CD8-positive, alpha-beta memory T cell (primary cell): Measurements from ENCODE around the gene PBOV1. TPM values are rescaled to one million over a fixed set of nuclear protein-coding genes. Genes with fewer than 3 reads are reported as not detected.

Experiments
- CTCF ChIA-PET: fragments of 350-600 bp; sonication (Branson Sonifier 250); formaldehyde crosslinking; loops from one replicate; lab custom pipeline; 2021; ENCODE audit warnings: antibody characterized with exemption; lab: Charles Lee
- POLR2A ChIA-PET: fragments of 350-600 bp; sonication (Branson Sonifier 250); formaldehyde crosslinking; loops from one replicate; lab custom pipeline; 2021; ENCODE audit warnings: antibody characterized with exemption; lab: Charles Lee
- DNase-seq, 5 donors: peaks; one replicate each; pipeline versions ENCODE4 v3.0.0 to v3.0.0-alpha.2; 2020 to 2022; ENCODE audit warnings: mixed read lengths in 1 of 5
- H3K27ac ChIP-seq: one replicate; pipeline ENCODE4 v1.7.0; 2013; ENCODE audit warnings: low read depth, mild to moderate bottlenecking, low read length, moderate library complexity
- H3K27me3 ChIP-seq: 2 replicates; pipeline ENCODE4 v1.7.0; 2013; ENCODE audit warnings: low read length, mild to moderate bottlenecking; ENCODE audit not compliant: insufficient read depth, poor library complexity, severe bottlenecking
- H3K36me3 ChIP-seq: 2 replicates; pipeline ENCODE4 v1.7.0; 2013; ENCODE audit warnings: mild to moderate bottlenecking, low read length, moderate library complexity; ENCODE audit not compliant: insufficient read depth
- H3K4me1 ChIP-seq: 2 replicates; pipeline ENCODE4 v1.7.0; 2013; ENCODE audit warnings: mild to moderate bottlenecking, low read length, moderate library complexity; ENCODE audit not compliant: insufficient read depth
- H3K4me3 ChIP-seq: 2 replicates; pipeline ENCODE4 v1.7.0; 2013; ENCODE audit warnings: mild to moderate bottlenecking, low read length
- H3K9me3 ChIP-seq: 2 replicates; pipeline ENCODE4 v1.7.0; 2013; ENCODE audit warnings: mild to moderate bottlenecking, low read length
- H3K27ac Mint-ChIP-seq, 8 donors: one replicate each; pipeline ENCODE4 v1.8.0; 2020 to 2021; ENCODE audit warnings: mixed read lengths in 8 of 8, mild to moderate bottlenecking in 6 of 8, inconsistent platforms in 3 of 8, moderate library complexity in 3 of 8
- H3K27me3 Mint-ChIP-seq, 2 donors: one replicate each; pipeline ENCODE4 v1.8.0; 2020 to 2021; ENCODE audit warnings: mixed read lengths in 2 of 2, mild to moderate bottlenecking in 1 of 2, moderate library complexity in 1 of 2
- H3K36me3 Mint-ChIP-seq, 3 donors: one replicate each; pipeline ENCODE4 v1.8.0; 2020 to 2021; ENCODE audit warnings: mixed read lengths in 3 of 3, inconsistent platforms in 1 of 3, mild to moderate bottlenecking in 1 of 3
- H3K4me1 Mint-ChIP-seq, 3 donors: one replicate each; pipeline ENCODE4 v1.8.0; 2020 to 2021; ENCODE audit warnings: mixed read lengths in 3 of 3, inconsistent platforms in 1 of 3, mild to moderate bottlenecking in 1 of 3
- H3K4me3 Mint-ChIP-seq, 7 donors: one replicate each; pipeline ENCODE4 v1.8.0; 2020 to 2021; ENCODE audit warnings: mixed read lengths in 7 of 7, mild to moderate bottlenecking in 6 of 7, moderate library complexity in 4 of 7, inconsistent platforms in 2 of 7
- H3K9me3 Mint-ChIP-seq, 5 donors: one replicate each; pipeline ENCODE4 v1.8.0; 2020 to 2022; ENCODE audit warnings: mixed read lengths in 5 of 5, mild to moderate bottlenecking in 3 of 5, moderate library complexity in 2 of 5, inconsistent platforms in 1 of 5
- polyA plus RNA-seq: library from polyadenylated mRNA; unstranded; fragments of 300-500 nt; fragmentation: Illumina TruSeq; gene quantifications from one replicate; pipeline ENCODE4 v1.2.3, GENCODE V29; 2021
- total RNA-seq, 2 experiments: library from RNA; stranded (reverse); gene quantifications; one replicate each; pipeline ENCODE4 v1.2.3, GENCODE V29; 2021

Gene PBOV1
- total and polyA plus RNA-seq, 3 experiments from 2014 or later: not detected

DNA sequence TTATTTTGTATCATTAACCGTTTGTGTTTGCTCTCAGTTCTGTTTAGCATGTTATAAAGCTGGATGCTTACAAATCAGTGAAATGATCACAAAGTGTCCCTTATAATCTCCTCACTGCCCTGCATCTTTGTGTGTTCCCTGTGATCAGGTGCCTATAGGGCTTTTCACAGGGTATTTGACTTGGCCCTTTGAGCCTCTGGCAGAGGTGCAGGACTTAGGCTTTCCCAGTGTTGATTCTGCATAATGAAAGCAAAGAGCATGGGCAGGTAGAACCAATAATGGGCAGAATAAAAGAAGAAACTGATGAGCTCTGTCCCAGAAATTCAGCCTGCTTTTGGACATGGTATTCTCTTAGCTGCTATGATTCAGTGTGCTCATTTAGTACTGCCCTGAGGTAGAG is 16.9 kb upstream of the PBOV1 start:
- Histone ChIP-seq H3K27me3 (no peaks in the 10 kb centered on the region), H3K4me3 (no peak overlapping the region), H3K36me3 (no peaks in the 10 kb centered on the region), H3K9me3 (no peaks in the 10 kb centered on the region), H3K27ac (no peak overlapping the region), H3K4me1 (no peaks in the 10 kb centered on the region)
- H3K27me3 Mint-ChIP-seq: peaks cover 0 to 13% of the 10 kb centered on the region in 2 donors
- no peak overlapping the region for H3K4me3 Mint-ChIP-seq
- no peaks in the 10 kb centered on the region for H3K9me3 Mint-ChIP-seq
- ChIA-PET POLR2A (no interaction called here), CTCF (no interaction called here)
- no peaks in the 10 kb centered on the region for H3K36me3 Mint-ChIP-seq
- DNase-seq: no peak
- H3K4me1 Mint-ChIP-seq: no peaks in the 10 kb centered on the region
- H3K27ac Mint-ChIP-seq: no peak overlapping the region

DNA sequence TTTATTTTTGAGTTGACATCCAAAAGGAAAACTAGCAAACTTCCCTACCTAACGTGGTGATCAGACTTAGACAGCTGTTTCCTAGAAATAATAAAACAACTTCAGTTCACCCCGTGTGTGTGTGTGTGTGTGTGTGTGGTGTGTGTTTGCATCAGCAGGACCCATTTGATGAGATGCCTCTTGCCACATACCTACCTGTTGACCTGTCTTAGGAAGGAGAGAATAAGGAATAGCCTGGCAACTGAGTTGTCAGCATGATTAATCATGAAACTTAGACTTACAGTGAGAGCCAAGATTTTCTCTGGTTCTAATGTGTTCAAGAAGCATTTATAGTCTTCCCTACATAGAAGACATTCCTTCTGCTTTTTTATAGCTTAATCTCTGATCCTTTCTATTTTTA is 16.1 kb upstream of the PBOV1 start:
- Histone ChIP-seq H3K27ac (no peak overlapping the region), H3K36me3 (no peaks in the 10 kb centered on the region), H3K4me3 (no peak overlapping the region), H3K27me3 (no peaks in the 10 kb centered on the region), H3K4me1 (no peaks in the 10 kb centered on the region), H3K9me3 (no peaks in the 10 kb centered on the region)
- ChIA-PET CTCF (no interaction called here), POLR2A (no interaction called here)
- Mint-ChIP-seq H3K27ac (no peak overlapping the region), H3K36me3 (no peaks in the 10 kb centered on the region), H3K4me1 (no peaks in the 10 kb centered on the region), H3K4me3 (no peak overlapping the region), H3K9me3 (no peaks in the 10 kb centered on the region), H3K27me3 (peaks cover 0 to 18% of the 10 kb centered on the region in 2 donors)
- DNase-seq: no peak

GRCh38 chr6:138231381-138231886 is 13.1 kb upstream of the PBOV1 start:
- ChIA-PET POLR2A (no interaction called here), CTCF (interaction anchor here (1.3 kb wide), 1 partner anchor 9 kb away, joined by 4 read pairs; no protein-coding TSS in a partner anchor)
- Histone ChIP-seq H3K27me3 (no peaks in the 10 kb centered on the region), H3K4me1 (no peaks in the 10 kb centered on the region), H3K4me3 (no peak overlapping the region), H3K9me3 (no peaks in the 10 kb centered on the region), H3K27ac (no peak overlapping the region), H3K36me3 (no peaks in the 10 kb centered on the region)
- Mint-ChIP-seq H3K27me3 (peaks cover 2 to 31% of the 10 kb centered on the region in 2 donors), H3K27ac (no peak overlapping the region), H3K36me3 (no peaks in the 10 kb centered on the region), H3K4me3 (no peak overlapping the region), H3K9me3 (no peaks in the 10 kb centered on the region), H3K4me1 (no peaks in the 10 kb centered on the region)
- no peak for DNase-seq

GRCh38 chr6:138230759-138231380 is 12.6 kb upstream of the PBOV1 start:
- H3K27me3 ChIP-seq: no peaks in the 10 kb centered on the region
- H3K36me3 ChIP-seq: no peaks in the 10 kb centered on the region
- H3K4me1 Mint-ChIP-seq: no peaks in the 10 kb centered on the region
- H3K27ac ChIP-seq: no peak overlapping the region
- POLR2A ChIA-PET: no interaction called here
- no peak overlapping the region for H3K27ac Mint-ChIP-seq
- no peaks in the 10 kb centered on the region for H3K4me1 ChIP-seq
- H3K4me3 Mint-ChIP-seq: no peak overlapping the region
- DNase-seq: no peak
- no peaks in the 10 kb centered on the region for H3K36me3 Mint-ChIP-seq
- no peaks in the 10 kb centered on the region for H3K9me3 Mint-ChIP-seq
- CTCF ChIA-PET: interaction anchor here (1.3 kb wide), 1 partner anchor 8 kb away, joined by 4 read pairs; no protein-coding TSS in a partner anchor
- H3K9me3 ChIP-seq: no peaks in the 10 kb centered on the region
- peaks cover 3 to 33% of the 10 kb centered on the region in 2 donors for H3K27me3 Mint-ChIP-seq
- no peak overlapping the region for H3K4me3 ChIP-seq

- no peaks in the 10 kb centered on the region for H3K27me3 ChIP-seq
- H3K9me3 Mint-ChIP-seq: no peaks in the 10 kb centered on the region
- H3K27me3 Mint-ChIP-seq: peaks cover 3 to 35% of the 10 kb centered on the region in 2 donors
- ChIA-PET POLR2A (no interaction called here), CTCF (no interaction called here)
- no peak overlapping the region for H3K27ac ChIP-seq
- H3K4me3 Mint-ChIP-seq: no peak overlapping the region
- H3K4me1 Mint-ChIP-seq: no peaks in the 10 kb centered on the region
- no peaks in the 10 kb centered on the region for H3K9me3 ChIP-seq
- no peaks in the 10 kb centered on the region for H3K36me3 ChIP-seq
- H3K4me3 ChIP-seq: no peak overlapping the region
- H3K4me1 ChIP-seq: no peaks in the 10 kb centered on the region
- no peaks in the 10 kb centered on the region for H3K36me3 Mint-ChIP-seq
- DNase-seq: no peak
- H3K27ac Mint-ChIP-seq: no peak overlapping the region
These were observed 11.9 kb upstream of the PBOV1 start for GRCh38 chr6:138230221-138230620.

GRCh38 chr6:138229663-138230179 is 11.4 kb upstream of the PBOV1 start:
- H3K36me3 ChIP-seq: no peaks in the 10 kb centered on the region
- no peak for DNase-seq
- H3K9me3 ChIP-seq: no peaks in the 10 kb centered on the region
- H3K27me3 Mint-ChIP-seq: peaks cover 3 to 38% of the 10 kb centered on the region in 2 donors
- H3K9me3 Mint-ChIP-seq: no peaks in the 10 kb centered on the region
- H3K4me3 ChIP-seq: no peak overlapping the region
- no peak overlapping the region for H3K27ac ChIP-seq
- no peaks in the 10 kb centered on the region for H3K4me1 Mint-ChIP-seq
- no peak overlapping the region for H3K27ac Mint-ChIP-seq
- no peaks in the 10 kb centered on the region for H3K36me3 Mint-ChIP-seq
- no peaks in the 10 kb centered on the region for H3K4me1 ChIP-seq
- H3K27me3 ChIP-seq: no peaks in the 10 kb centered on the region
- POLR2A ChIA-PET: no interaction called here
- H3K4me3 Mint-ChIP-seq: no peak overlapping the region
- CTCF ChIA-PET: no interaction called here

DNA sequence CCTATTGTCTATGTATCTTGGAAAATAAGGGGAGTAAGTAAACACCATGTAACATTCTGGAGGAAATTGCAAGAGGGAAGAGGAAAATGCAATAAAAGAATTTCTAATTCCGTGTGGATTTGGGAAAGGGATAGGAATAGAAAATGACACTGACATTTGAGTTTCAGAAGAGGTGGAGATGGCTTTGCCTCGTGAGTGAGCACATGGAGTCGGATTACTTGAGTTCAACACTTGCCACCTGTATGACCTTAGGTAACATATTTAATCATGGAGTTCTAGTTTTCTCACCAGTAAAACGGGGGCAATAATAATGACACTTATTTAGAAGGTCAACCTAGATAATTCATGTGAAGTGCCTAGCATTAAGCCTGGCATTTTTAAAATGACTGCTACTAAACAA is 10.8 kb upstream of the PBOV1 start:
- no peaks in the 10 kb centered on the region for H3K4me1 Mint-ChIP-seq
- no peak overlapping the region for H3K4me3 Mint-ChIP-seq
- H3K9me3 ChIP-seq: no peaks in the 10 kb centered on the region
- H3K27me3 ChIP-seq: no peaks in the 10 kb centered on the region
- no peaks in the 10 kb centered on the region for H3K4me1 ChIP-seq
- POLR2A ChIA-PET: no interaction called here
- CTCF ChIA-PET: no interaction called here
- no peak overlapping the region for H3K27ac Mint-ChIP-seq
- H3K9me3 Mint-ChIP-seq: no peaks in the 10 kb centered on the region
- H3K4me3 ChIP-seq: no peak overlapping the region
- no peak for DNase-seq
- H3K36me3 Mint-ChIP-seq: no peaks in the 10 kb centered on the region
- peaks cover 3 to 43% of the 10 kb centered on the region in 2 donors for H3K27me3 Mint-ChIP-seq
- no peaks in the 10 kb centered on the region for H3K36me3 ChIP-seq
- H3K27ac ChIP-seq: no peak overlapping the region

DNA sequence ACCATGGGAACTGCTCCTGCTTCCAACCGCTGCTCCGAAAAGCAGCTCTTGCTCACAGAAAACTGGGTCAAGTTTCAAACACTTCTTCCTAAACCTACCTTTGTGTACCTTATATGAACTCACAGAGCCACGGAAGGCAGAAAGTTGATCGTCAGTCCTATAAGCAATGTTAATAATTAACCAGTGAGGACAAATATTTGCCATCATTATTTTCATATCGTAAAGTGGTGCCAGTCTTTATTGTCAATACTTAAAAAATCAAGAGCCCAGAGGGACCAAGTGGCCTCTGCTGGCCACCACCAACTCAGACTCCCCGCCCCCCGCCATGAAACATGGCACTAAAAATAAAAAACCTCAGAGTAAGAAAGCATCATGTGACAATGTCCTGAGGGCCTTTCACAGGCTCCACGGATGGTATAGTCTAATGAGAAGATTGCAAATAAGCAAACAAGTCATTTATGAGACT is 9.1 kb upstream of the PBOV1 start:
- peaks cover 3 to 38% of the 10 kb centered on the region in 2 donors for H3K27me3 Mint-ChIP-seq
- Histone ChIP-seq H3K4me3 (no peak overlapping the region), H3K36me3 (no peaks in the 10 kb centered on the region), H3K27ac (no peak overlapping the region), H3K27me3 (no peaks in the 10 kb centered on the region), H3K4me1 (no peaks in the 10 kb centered on the region), H3K9me3 (no peaks in the 10 kb centered on the region)
- H3K27ac Mint-ChIP-seq: no peak overlapping the region
- no peak for DNase-seq
- ChIA-PET CTCF (no interaction called here), POLR2A (no interaction called here)
- no peaks in the 10 kb centered on the region for H3K4me1 Mint-ChIP-seq
- H3K4me3 Mint-ChIP-seq: no peak overlapping the region
- H3K36me3 Mint-ChIP-seq: no peaks in the 10 kb centered on the region
- no peaks in the 10 kb centered on the region for H3K9me3 Mint-ChIP-seq
